ENCODE data around the gene CCDC40. TPM values are rescaled to one million over a fixed set of nuclear protein-coding genes. Genes with fewer than 3 reads are reported as not detected.

Gene CCDC40
- total RNA-seq, 6 experiments from 2014 or later = 1.7 to 3.1 (median 2.1) TPM

DNA sequence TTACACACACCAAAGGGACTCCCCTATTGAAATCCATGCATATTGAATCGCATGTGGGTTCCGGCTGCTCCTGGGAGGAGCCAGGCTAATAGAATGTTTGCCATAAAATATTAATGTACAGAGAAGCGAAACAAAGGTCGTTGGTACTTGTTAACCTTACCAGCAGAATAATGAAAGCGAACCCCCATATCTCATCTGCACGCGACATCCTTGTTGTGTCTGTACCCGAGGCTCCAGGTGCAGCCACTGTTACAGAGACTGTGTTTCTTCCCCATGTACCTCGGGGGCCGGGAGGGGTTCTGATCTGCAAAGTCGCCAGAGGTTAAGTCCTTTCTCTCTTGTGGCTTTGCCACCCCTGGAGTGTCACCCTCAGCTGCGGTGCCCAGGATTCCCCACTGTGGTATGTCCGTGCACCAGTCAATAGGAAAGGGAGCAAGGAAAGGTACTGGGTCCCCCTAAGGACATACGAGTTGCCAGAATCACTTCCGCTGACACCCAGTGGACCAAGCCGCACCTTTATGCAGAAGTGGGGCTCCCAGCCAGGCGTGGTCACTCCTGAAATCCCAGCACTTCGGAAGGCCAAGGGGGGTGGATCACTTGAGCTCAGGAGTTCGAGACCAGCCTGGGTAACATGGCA lies 67.1 kb downstream of the CCDC40 start:
- no peaks in the 10 kb centered on the region for H3K36me3 ChIP-seq
- TF ChIP-seq POLR2A (IDR thresholded peaks at IDR 0.05) = no peak
- TF ChIP-seq, protein P1, sequence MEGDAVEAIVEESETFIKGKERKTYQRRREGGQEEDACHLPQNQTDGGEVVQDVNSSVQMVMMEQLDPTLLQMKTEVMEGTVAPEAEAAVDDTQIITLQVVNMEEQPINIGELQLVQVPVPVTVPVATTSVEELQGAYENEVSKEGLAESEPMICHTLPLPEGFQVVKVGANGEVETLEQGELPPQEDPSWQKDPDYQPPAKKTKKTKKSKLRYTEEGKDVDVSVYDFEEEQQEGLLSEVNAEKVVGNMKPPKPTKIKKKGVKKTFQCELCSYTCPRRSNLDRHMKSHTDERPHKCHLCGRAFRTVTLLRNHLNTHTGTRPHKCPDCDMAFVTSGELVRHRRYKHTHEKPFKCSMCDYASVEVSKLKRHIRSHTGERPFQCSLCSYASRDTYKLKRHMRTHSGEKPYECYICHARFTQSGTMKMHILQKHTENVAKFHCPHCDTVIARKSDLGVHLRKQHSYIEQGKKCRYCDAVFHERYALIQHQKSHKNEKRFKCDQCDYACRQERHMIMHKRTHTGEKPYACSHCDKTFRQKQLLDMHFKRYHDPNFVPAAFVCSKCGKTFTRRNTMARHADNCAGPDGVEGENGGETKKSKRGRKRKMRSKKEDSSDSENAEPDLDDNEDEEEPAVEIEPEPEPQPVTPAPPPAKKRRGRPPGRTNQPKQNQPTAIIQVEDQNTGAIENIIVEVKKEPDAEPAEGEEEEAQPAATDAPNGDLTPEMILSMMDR (IDR thresholded peaks at IDR 0.05) = no peak
- H3K9me3 ChIP-seq = no peaks in the 10 kb centered on the region
- no peak overlapping the region for H3K27ac ChIP-seq
- no peak overlapping the region for H3K4me3 ChIP-seq
- ATAC-seq = no peak
- no peaks in the 10 kb centered on the region for H3K27me3 ChIP-seq
- DNase-seq = peak in 2 of 3 donors; percentile 46 to 47
- intact Hi-C loops (cut with DNase I) = no loop called here
- H3K4me1 ChIP-seq = no peaks in the 10 kb centered on the region
- WGBS (ENCODE audit: insufficient coverage, low coverage, low lambda C conversion rate, missing lambda C conversion rate) = 75% methylated on average over 6 of the region's 19 CpGs

- H3K4me1 ChIP-seq = no peaks in the 10 kb centered on the region
- TF ChIP-seq, protein P1 (IDR thresholded peaks at IDR 0.05) = no peak
- no peak for TF ChIP-seq POLR2A (IDR thresholded peaks at IDR 0.05)
- no peaks in the 10 kb centered on the region for H3K36me3 ChIP-seq
- intact Hi-C loops (cut with DNase I) = no loop called here
- 80% methylated on average over 3 of the region's 26 CpGs for WGBS (ENCODE audit: insufficient coverage, low coverage, low lambda C conversion rate, missing lambda C conversion rate)
- DNase-seq = peak in 2 of 3 donors; percentile 45 to 50
- no peaks in the 10 kb centered on the region for H3K9me3 ChIP-seq
- H3K27ac ChIP-seq = no peak overlapping the region
- ATAC-seq = no peak
- no peak overlapping the region for H3K4me3 ChIP-seq
- no peaks in the 10 kb centered on the region for H3K27me3 ChIP-seq
These were observed 68.0 kb downstream of the CCDC40 start for GRCh38 chr17:80104321-80104955.

GRCh38 chr17:80104956-80105375 lies 68.5 kb downstream of the CCDC40 start:
- H3K27me3 ChIP-seq = no peaks in the 10 kb centered on the region
- DNase-seq (peak; percentile 16 to 49 (median 44)), ATAC-seq (no peak)
- H3K36me3 ChIP-seq = no peaks in the 10 kb centered on the region
- no CpG with 5 or more reads among the region's 18 CpGs for WGBS (ENCODE audit: insufficient coverage, low coverage, low lambda C conversion rate, missing lambda C conversion rate)
- H3K4me1 ChIP-seq = no peaks in the 10 kb centered on the region
- no peak overlapping the region for H3K27ac ChIP-seq
- H3K4me3 ChIP-seq = no peak overlapping the region
- H3K9me3 ChIP-seq = no peaks in the 10 kb centered on the region
- TF ChIP-seq, protein P1 (IDR thresholded peaks at IDR 0.05) = no peak
- no peak for TF ChIP-seq POLR2A (IDR thresholded peaks at IDR 0.05)
- intact Hi-C loops (cut with DNase I) = no loop called here

GRCh38 chr17:80105762-80106161 lies 69.3 kb downstream of the CCDC40 start:
- Histone ChIP-seq H3K9me3 (no peaks in the 10 kb centered on the region), H3K4me3 (no peak overlapping the region), H3K36me3 (no peaks in the 10 kb centered on the region), H3K27ac (no peak overlapping the region), H3K4me1 (no peaks in the 10 kb centered on the region), H3K27me3 (no peaks in the 10 kb centered on the region)
- intact Hi-C loops (cut with DNase I) = no loop called here
- DNase-seq (peak; percentile 17 to 47 (median 42)), ATAC-seq (no peak)
- no CpG with 5 or more reads among the region's 29 CpGs for WGBS (ENCODE audit: insufficient coverage, low coverage, low lambda C conversion rate, missing lambda C conversion rate)
- TF ChIP-seq, protein P1 (IDR thresholded peaks at IDR 0.05) = no peak
- no peak for TF ChIP-seq POLR2A (IDR thresholded peaks at IDR 0.05)
